ENCODE measurements around the gene TOX3. TPM values are rescaled to one million over a fixed set of nuclear protein-coding genes. Genes with fewer than 3 reads are reported as not detected.

TOX3 gene
- total and polyA plus RNA-seq, 10 of the 15 experiments (the other 5 are each of a cell fraction or from before 2014, with no cell fraction given): not detected

GRCh38 chr16:52558448-52558847 lies 11.5 kb upstream of the TOX3 start:
- Histone ChIP-seq H3K36me3 (ENCODE audit: control insufficient read depth in 2 of 2, insufficient read depth in 2 of 2, low read length in 1 of 2) (no peaks in the 10 kb centered on the region), H3K4me3 (no peak overlapping the region), H4K20me1 (ENCODE audit: control insufficient read depth, insufficient read depth) (no peaks in the 10 kb centered on the region), H3K4me2 (ENCODE audit: control insufficient read depth, insufficient read depth) (no peak overlapping the region), H2AFZ (ENCODE audit: control insufficient read depth, low read depth, low read length) (no peak overlapping the region), H3K27ac (ENCODE audit: control insufficient read depth, insufficient read depth) (no peak overlapping the region), H3K79me2 (ENCODE audit: control insufficient read depth, insufficient read depth, low read length) (no peaks in the 10 kb centered on the region), H3K4me1 (ENCODE audit: control insufficient read depth, insufficient read depth, low read length) (no peaks in the 10 kb centered on the region), H3K9me3 (replicated peaks; ENCODE audit: control insufficient read depth, insufficient read depth, low read length) (no peaks in the 10 kb centered on the region; the same call in 2 of the 3 replicates), H3K9ac (ENCODE audit: control insufficient read depth, insufficient read depth, low read length) (no peak overlapping the region), H3K27me3 (replicated peaks in 1 of 2; ENCODE audit: control insufficient read depth in 2 of 2, insufficient read depth in 2 of 2, low read length in 1 of 2) (no peaks in the 10 kb centered on the region)
- no peak for ATAC-seq
- WGBS (ENCODE audit: insufficient coverage, insufficient replicate concordance, low lambda C conversion rate, missing lambda C conversion rate): 91% methylated on average over 2 of the region's 2 CpGs
- ChIA-PET CTCF (interaction anchor here (1.1 to 2.1 kb wide), 2 partner anchors 9 to 15 kb away, joined by 3 to 6 read pairs; no protein-coding TSS in a partner anchor), RAD21 (ENCODE audit: unreplicated experiment) (no interaction called here), POLR2A (interaction anchor here (0.6 kb wide), 1 partner anchor 264 kb away, joined by 3 read pairs; no protein-coding TSS in a partner anchor), SMC1A (ENCODE audit: uncharacterized antibody, unreplicated experiment) (no interaction called here)
- BruUV-seq (replicated peaks): no TSS peak
- no peak for FAIRE-seq
- in situ Hi-C loops (cut with MboI): no loop called here
- no peak for DNase-seq (ENCODE audit: low read depth, low spot score)
- no peak for TF ChIP-seq PAX8 (IDR thresholded peaks at IDR 0.05)
- no peak for TF ChIP-seq BCL11A (IDR thresholded peaks at IDR 0.05; ENCODE audit: low read depth, low read length)
- TF ChIP-seq ASH2L (IDR thresholded peaks at IDR 0.05; ENCODE audit: borderline replicate concordance, low read depth): no peak
- intact Hi-C loops (cut with micrococcal nuclease; ENCODE audit: unreplicated experiment): no loop called here

DNA sequence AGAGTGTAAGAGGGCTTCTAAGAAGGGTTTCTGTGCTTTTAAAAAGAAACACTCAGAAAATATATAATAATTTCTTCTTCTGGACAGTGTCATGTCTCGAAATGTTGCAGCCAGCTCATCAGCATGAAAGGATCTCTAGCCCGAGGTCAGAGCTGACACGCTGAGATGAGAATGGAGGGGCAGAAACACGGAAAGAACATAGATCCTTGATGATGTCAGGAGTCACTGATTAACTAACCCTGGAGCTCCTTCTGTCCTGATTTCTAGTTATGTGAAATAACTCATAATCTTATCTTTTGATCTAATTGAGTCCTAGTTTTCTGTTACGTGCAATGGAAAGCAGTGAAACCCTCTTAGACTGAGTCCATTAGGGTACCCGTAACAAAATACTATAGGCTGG lies 10.3 kb upstream of the TOX3 start:
- BruUV-seq (replicated peaks): no TSS peak
- POLR2A ChIA-PET: no interaction called here
- Histone ChIP-seq H3K79me2 (ENCODE audit: control insufficient read depth, insufficient read depth, low read length) (no peaks in the 10 kb centered on the region), H3K36me3 (ENCODE audit: control insufficient read depth in 2 of 2, insufficient read depth in 2 of 2, low read length in 1 of 2) (no peaks in the 10 kb centered on the region), H2AFZ (ENCODE audit: control insufficient read depth, low read depth, low read length) (no peak overlapping the region), H3K9ac (ENCODE audit: control insufficient read depth, insufficient read depth, low read length) (no peak overlapping the region), H3K4me3 (no peak overlapping the region), H3K27me3 (replicated peaks in 1 of 2; ENCODE audit: control insufficient read depth in 2 of 2, insufficient read depth in 2 of 2, low read length in 1 of 2) (no peaks in the 10 kb centered on the region), H3K9me3 (replicated peaks; ENCODE audit: control insufficient read depth, insufficient read depth, low read length) (no peaks in the 10 kb centered on the region; the same call in 2 of the 3 replicates), H4K20me1 (ENCODE audit: control insufficient read depth, insufficient read depth) (no peaks in the 10 kb centered on the region), H3K27ac (ENCODE audit: control insufficient read depth, insufficient read depth) (no peak overlapping the region), H3K4me1 (ENCODE audit: control insufficient read depth, insufficient read depth, low read length) (no peaks in the 10 kb centered on the region), H3K4me2 (ENCODE audit: control insufficient read depth, insufficient read depth) (no peak overlapping the region)
- DNase-seq (ENCODE audit: low read depth, low spot score) (no peak), ATAC-seq (no peak), FAIRE-seq (no peak)
- TF ChIP-seq USF1 (IDR thresholded peaks at IDR 0.05; ENCODE audit: borderline replicate concordance, extremely low read length, insufficient read depth, low read depth, low read length) (no peak), TARDBP (IDR thresholded peaks at IDR 0.05; ENCODE audit: borderline replicate concordance) (no peak), ASH2L (IDR thresholded peaks at IDR 0.05; ENCODE audit: borderline replicate concordance, low read depth) (no peak), MTA3 (IDR thresholded peaks at IDR 0.05; ENCODE audit: borderline replicate concordance, low read length) (no peak), CREB1 (IDR thresholded peaks at IDR 0.05; ENCODE audit: low read depth) (no peak), STAT1 (conservative IDR thresholded peaks at IDR 0.05) (no peak), ZNF274 (IDR thresholded peaks at IDR 0.05; ENCODE audit: insufficient read depth, insufficient read length) (no peak), SIN3A (IDR thresholded peaks at IDR 0.05; ENCODE audit: low read depth, low read length) (no peak)
- 41% methylated on average over 6 of the region's 6 CpGs for WGBS (ENCODE audit: insufficient coverage, insufficient replicate concordance, low lambda C conversion rate, missing lambda C conversion rate)
- SMC1A ChIA-PET (ENCODE audit: uncharacterized antibody, unreplicated experiment): no interaction called here
- intact Hi-C loops (cut with micrococcal nuclease; ENCODE audit: unreplicated experiment): no loop called here
- in situ Hi-C loops (cut with MboI): no loop called here
- RAD21 ChIA-PET (ENCODE audit: unreplicated experiment): no interaction called here
- CTCF ChIA-PET: interaction anchor here (2.1 kb wide), 1 partner anchor 8 kb away, joined by 6 read pairs; no protein-coding TSS in a partner anchor
